NCI-H345 (cell line): ENCODE data around the gene ANKRD11.
"Not testable (repeated sequence)": the region's sequence is repeated elsewhere in the genome, so short reads cannot be mapped to it uniquely, and the experiment has no call there.

Source experiments
- DNase-seq: peaks from one replicate; lab custom pipeline; 2025; lab: John Stamatoyannopoulos, UW

Gene ANKRD11

GRCh38 chr16:89314357-89314756, 176.0 kb downstream of the ANKRD11 start:
- DNase-seq: no peak

- no peak for DNase-seq
Measured at GRCh38 chr16:89313583-89313982, 176.8 kb downstream of the ANKRD11 start.

GRCh38 chr16:89312598-89313299, 177.6 kb downstream of the ANKRD11 start:
- no peak for DNase-seq

- DNase-seq: no peak
Measured at GRCh38 chr16:89312194-89312593, 178.2 kb downstream of the ANKRD11 start.

- no peak for DNase-seq
Measured at GRCh38 chr16:89311636-89312035, 178.7 kb downstream of the ANKRD11 start.

GRCh38 chr16:89309438-89310122, 180.8 kb downstream of the ANKRD11 start:
- DNase-seq: no peak

- DNase-seq: no peak
Measured at GRCh38 chr16:89308391-89309333, 181.7 kb downstream of the ANKRD11 start.

- DNase-seq: no peak
Measured at GRCh38 chr16:89307421-89307805, 182.9 kb downstream of the ANKRD11 start.

- DNase-seq: not testable (repeated sequence)
Measured at GRCh38 chr16:89306457-89307420, 183.6 kb downstream of the ANKRD11 start.

- DNase-seq: no peak
Measured at GRCh38 chr16:89304941-89305705, 185.2 kb downstream of the ANKRD11 start.

GRCh38 chr16:89304181-89304851, 186.0 kb downstream of the ANKRD11 start:
- no peak for DNase-seq

GRCh38 chr16:89303617-89304016, 186.7 kb downstream of the ANKRD11 start:
- no peak for DNase-seq

- DNase-seq: no peak
Measured at GRCh38 chr16:89300976-89301360, 189.4 kb downstream of the ANKRD11 start.

- DNase-seq: no peak
Measured at GRCh38 chr16:89300311-89300975, 189.9 kb downstream of the ANKRD11 start.

GRCh38 chr16:89299357-89300111, 190.8 kb downstream of the ANKRD11 start:
- DNase-seq: not testable (repeated sequence)

- no peak for DNase-seq
Measured at GRCh38 chr16:89298623-89299225, 191.6 kb downstream of the ANKRD11 start.

GRCh38 chr16:89297910-89298545, 192.3 kb downstream of the ANKRD11 start:
- DNase-seq: no peak
